SU-DHL-6 (cell line): Measurements from ENCODE around the gene FBXO38.

ENCODE experiments used
- EZH2phosphoT487 ChIP-seq: fragments of 200-600 bp; sonication (generic), shearing (Covaris generic); conservative IDR thresholded peaks from 2 replicates; pipeline ENCODE4 v1.6.1; 2018; ENCODE audit warnings: mild to moderate bottlenecking, antibody characterized with exemption, low read length, moderate library complexity, mixed read lengths
- TF ChIP-seq, protein P1 (sequence below): fragments of 200-600 bp; sonication (generic); IDR thresholded peaks from one replicate; pipeline ENCODE4 v1.5.1; 2017; ENCODE audit warnings: antibody characterized with exemption, mild to moderate bottlenecking, low read length, moderate library complexity; ENCODE audit not compliant: insufficient read depth, poor library complexity, severe bottlenecking

DNA sequence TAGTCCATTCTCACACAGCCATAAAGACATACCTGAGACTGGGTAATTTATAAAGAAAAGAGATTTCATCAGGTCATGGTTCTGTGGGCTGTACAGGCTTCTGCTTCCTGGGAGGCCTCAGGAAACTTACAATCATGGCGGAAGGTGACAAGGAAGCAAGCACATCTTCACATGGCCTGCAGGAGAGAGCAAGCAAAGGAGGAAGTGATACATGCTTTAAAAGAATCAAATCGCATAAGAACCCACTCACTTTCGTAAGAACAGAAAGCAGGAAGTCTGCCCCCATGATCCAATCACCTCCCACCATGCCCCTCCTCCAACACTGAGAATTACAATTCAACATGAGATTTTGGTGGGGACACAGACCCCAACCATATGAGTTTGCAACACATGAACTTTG lies 5.1 kb upstream of the FBXO38 start:
- TF ChIP-seq, protein P1, sequence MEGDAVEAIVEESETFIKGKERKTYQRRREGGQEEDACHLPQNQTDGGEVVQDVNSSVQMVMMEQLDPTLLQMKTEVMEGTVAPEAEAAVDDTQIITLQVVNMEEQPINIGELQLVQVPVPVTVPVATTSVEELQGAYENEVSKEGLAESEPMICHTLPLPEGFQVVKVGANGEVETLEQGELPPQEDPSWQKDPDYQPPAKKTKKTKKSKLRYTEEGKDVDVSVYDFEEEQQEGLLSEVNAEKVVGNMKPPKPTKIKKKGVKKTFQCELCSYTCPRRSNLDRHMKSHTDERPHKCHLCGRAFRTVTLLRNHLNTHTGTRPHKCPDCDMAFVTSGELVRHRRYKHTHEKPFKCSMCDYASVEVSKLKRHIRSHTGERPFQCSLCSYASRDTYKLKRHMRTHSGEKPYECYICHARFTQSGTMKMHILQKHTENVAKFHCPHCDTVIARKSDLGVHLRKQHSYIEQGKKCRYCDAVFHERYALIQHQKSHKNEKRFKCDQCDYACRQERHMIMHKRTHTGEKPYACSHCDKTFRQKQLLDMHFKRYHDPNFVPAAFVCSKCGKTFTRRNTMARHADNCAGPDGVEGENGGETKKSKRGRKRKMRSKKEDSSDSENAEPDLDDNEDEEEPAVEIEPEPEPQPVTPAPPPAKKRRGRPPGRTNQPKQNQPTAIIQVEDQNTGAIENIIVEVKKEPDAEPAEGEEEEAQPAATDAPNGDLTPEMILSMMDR = no peak
- no peak for TF ChIP-seq EZH2phosphoT487
